OCI-LY3 (cell line): ENCODE results near the gene UNCX.
"Not testable (repeated sequence)": the region's sequence is repeated elsewhere in the genome, so short reads cannot be mapped to it uniquely, and the experiment has no call there.

Experiments
- CTCF ChIP-seq: fragments of 200-600, 300-600 bp; sonication (generic); IDR thresholded peaks from 2 replicates; pipeline ENCODE4 v1.5.1; 2014; ENCODE audit warnings: antibody characterized with exemption, low read length, low read depth
- EZH2phosphoT487 ChIP-seq: fragments of 200-600 bp; shearing (Covaris generic); IDR thresholded peaks from 2 replicates; pipeline ENCODE4 v1.6.1; 2018; ENCODE audit warnings: antibody characterized with exemption, mixed run types, low read depth

DNA sequence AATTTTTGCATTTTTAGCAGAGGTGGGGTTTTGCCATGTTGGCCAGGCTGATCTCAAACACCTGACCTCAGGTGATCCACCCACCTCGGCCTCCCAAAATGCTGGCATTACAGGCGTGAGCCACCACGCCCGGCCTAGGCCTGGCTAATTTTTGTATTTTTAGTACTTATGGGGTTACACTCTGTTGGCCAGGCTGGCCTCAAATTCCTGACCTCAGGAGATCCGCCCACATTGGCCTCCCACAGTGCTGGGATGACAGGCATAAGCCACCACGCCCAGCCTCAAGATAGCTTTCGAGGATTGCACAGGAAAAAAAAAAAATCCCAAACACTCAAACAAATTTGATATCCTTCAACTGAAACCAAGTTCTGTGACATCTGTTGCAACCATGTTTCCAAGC lies 26.9 kb upstream of the UNCX start:
- not testable (repeated sequence) for TF ChIP-seq CTCF, EZH2phosphoT487
